Suprapubic skin (tissue), 4 donors: ENCODE results near the gene COPA. TPM values are rescaled to one million over a fixed set of nuclear protein-coding genes. Genes with fewer than 3 reads are reported as not detected.

Experiments
- DNase-seq, 2 donors: peaks; one replicate each; pipeline ENCODE4 v3.0.0-alpha.2; 2019; ENCODE audit warnings: low spot score in 2 of 2
- H3K27ac ChIP-seq: fragments of 200-600 bp; sonication (generic); one replicate; pipeline ENCODE4 v1.5.1; 2019
- H3K27me3 ChIP-seq: fragments of 200-600 bp; sonication (generic); one replicate; pipeline ENCODE4 v1.5.1; 2019
- H3K36me3 ChIP-seq: fragments of 200-600 bp; sonication (generic); one replicate; pipeline ENCODE4 v1.5.1; 2019
- H3K4me1 ChIP-seq: fragments of 200-600 bp; sonication (generic); one replicate; pipeline ENCODE4 v1.5.1; 2019
- H3K4me3 ChIP-seq: fragments of 200-600 bp; sonication (generic); one replicate; pipeline ENCODE4 v1.5.1; 2019; ENCODE audit warnings: mild to moderate bottlenecking
- H3K9me3 ChIP-seq: fragments of 200-600 bp; sonication (generic); one replicate; pipeline ENCODE4 v1.5.1; 2019
- EP300 ChIP-seq: sonication (generic); formaldehyde crosslinking; IDR thresholded peaks from one replicate; pipeline ENCODE4 v1.6.1; 2017; ENCODE audit warnings: antibody characterized with exemption
- POLR2A ChIP-seq, 2 donors: fragments of 450-650 bp; IDR thresholded peaks; one replicate each; pipeline ENCODE4 v1.6.1; 2017; ENCODE audit warnings: antibody characterized with exemption in 2 of 2, mild to moderate bottlenecking in 2 of 2, moderate library complexity in 2 of 2
- POLR2AphosphoS5 ChIP-seq, 3 donors: sonication (generic); formaldehyde crosslinking; IDR thresholded peaks; one replicate each; pipeline ENCODE4 v1.6.1; 2017; ENCODE audit warnings: antibody characterized with exemption in 3 of 3
- WGBS: methylation state at CpG from one replicate; pipeline ENCODE4 v1.1.5; 2018; 5-methylcytosine and 5-hydroxymethylcytosine counted together
- total RNA-seq, 4 donors: library from RNA; depleted of rRNA; stranded (reverse); fragments of >200 nt; gene quantifications; one replicate each; pipeline ENCODE4 v1.1.0, GENCODE V29; 2016
- TF ChIP-seq, protein P1 (sequence below), 2 donors: fragments of 200-600 bp in 1 of 2; fragments of 450-650 bp in 1 of 2; sonication (generic) in 1 of 2; IDR thresholded peaks; one replicate each; pipeline ENCODE4 v1.5.1; 2016 to 2019; ENCODE audit warnings: antibody characterized with exemption in 2 of 2, mild to moderate bottlenecking in 1 of 2, moderate library complexity in 1 of 2

The COPA gene
- total RNA-seq, 4 donors from 2014 or later, result 62.5 to 92.9 (median 87.2) TPM

DNA sequence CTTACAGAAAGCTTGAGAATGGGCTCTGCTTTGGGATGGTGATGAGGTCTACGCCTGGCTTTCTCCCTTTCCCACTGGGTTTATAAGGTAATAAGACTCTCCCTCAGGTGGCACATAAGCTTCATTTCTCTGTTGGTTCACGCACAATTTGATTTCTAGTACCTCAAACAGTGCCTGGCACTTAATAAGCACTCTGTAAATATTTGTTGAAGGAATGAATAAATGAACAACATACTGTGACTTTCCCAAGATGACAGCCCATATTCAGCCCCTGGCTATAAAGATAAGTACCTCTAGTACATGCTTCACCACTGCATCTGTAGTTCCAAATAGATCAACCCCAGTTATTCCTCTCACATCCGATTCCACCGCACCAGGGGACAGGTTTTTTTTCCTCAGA, 17.8 kb downstream of the COPA start:
- H3K27me3 ChIP-seq, result no peaks in the 10 kb centered on the region
- H3K36me3 ChIP-seq, result peaks cover 91% of the 10 kb centered on the region
- no peak overlapping the region for H3K4me3 ChIP-seq
- H3K4me1 ChIP-seq, result no peaks in the 10 kb centered on the region
- no peak for DNase-seq
- H3K9me3 ChIP-seq, result no peaks in the 10 kb centered on the region
- no peak overlapping the region for H3K27ac ChIP-seq
- no peak for TF ChIP-seq POLR2AphosphoS5 (IDR thresholded peaks at IDR 0.05)
- no peak for TF ChIP-seq EP300
- no peak for TF ChIP-seq POLR2A (IDR thresholded peaks at IDR 0.05)
- TF ChIP-seq, protein P1, sequence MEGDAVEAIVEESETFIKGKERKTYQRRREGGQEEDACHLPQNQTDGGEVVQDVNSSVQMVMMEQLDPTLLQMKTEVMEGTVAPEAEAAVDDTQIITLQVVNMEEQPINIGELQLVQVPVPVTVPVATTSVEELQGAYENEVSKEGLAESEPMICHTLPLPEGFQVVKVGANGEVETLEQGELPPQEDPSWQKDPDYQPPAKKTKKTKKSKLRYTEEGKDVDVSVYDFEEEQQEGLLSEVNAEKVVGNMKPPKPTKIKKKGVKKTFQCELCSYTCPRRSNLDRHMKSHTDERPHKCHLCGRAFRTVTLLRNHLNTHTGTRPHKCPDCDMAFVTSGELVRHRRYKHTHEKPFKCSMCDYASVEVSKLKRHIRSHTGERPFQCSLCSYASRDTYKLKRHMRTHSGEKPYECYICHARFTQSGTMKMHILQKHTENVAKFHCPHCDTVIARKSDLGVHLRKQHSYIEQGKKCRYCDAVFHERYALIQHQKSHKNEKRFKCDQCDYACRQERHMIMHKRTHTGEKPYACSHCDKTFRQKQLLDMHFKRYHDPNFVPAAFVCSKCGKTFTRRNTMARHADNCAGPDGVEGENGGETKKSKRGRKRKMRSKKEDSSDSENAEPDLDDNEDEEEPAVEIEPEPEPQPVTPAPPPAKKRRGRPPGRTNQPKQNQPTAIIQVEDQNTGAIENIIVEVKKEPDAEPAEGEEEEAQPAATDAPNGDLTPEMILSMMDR (IDR thresholded peaks at IDR 0.05), result no peak
- WGBS, result 96% methylated on average over 4 of the region's 4 CpGs

DNA sequence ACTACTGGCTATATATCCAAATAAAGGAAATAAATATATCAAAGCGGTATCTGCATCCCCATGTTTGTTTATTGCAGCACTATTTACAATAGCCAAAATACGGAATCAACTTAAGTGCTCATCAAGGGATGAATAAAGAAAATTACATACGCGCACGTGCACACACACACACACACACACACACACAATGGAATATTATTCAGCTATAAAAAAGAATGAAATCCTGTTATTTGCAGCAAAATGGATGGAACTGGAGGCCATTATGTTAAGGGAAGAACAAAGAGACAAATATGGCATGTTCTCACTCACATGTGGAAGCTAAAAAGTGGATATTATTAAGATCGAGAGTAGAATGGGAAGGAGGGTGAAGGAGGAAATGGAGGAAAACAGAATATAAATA, 20.2 kb downstream of the COPA start:
- WGBS, result 97% methylated on average over 6 of the region's 6 CpGs

DNA sequence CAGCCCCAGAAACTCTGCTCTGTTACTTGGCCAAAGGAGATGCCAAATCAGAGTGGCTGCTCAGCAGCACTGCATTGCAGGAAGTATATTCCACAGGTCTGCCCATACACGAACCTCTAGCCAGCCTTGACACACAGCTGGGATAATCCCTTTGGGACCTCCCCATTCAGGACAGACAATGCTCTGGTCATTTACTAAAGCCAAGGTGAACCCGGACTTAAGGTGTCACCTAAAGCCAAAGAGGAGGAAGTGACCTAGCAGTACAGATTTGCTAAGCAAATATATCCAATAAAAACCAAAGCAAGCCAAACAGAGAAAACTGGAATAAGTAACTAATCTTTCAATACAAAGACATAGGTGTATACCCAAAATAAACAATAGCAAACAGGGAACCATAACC, 27.7 kb downstream of the COPA start:
- Histone ChIP-seq H3K9me3 (no peaks in the 10 kb centered on the region), H3K27me3 (no peaks in the 10 kb centered on the region), H3K4me3 (no peak overlapping the region), H3K36me3 (peaks cover 84% of the 10 kb centered on the region), H3K27ac (no peak overlapping the region), H3K4me1 (no peaks in the 10 kb centered on the region)
- 83% methylated on average over 2 of the region's 2 CpGs for whole genome bisulfite sequencing
- DNase-seq, result no peak
- TF ChIP-seq, protein P1 (IDR thresholded peaks at IDR 0.05), result no peak
- TF ChIP-seq EP300 (no peak), POLR2AphosphoS5 (IDR thresholded peaks at IDR 0.05) (no peak), POLR2A (IDR thresholded peaks at IDR 0.05) (no peak)

More for the DNA sequence above, 20.2 kb downstream of the COPA start:
- Histone ChIP-seq H3K27me3 (no peaks in the 10 kb centered on the region), H3K4me3 (no peak overlapping the region), H3K9me3 (no peaks in the 10 kb centered on the region), H3K36me3 (peaks cover 76% of the 10 kb centered on the region), H3K4me1 (no peaks in the 10 kb centered on the region), H3K27ac (no peak overlapping the region)
- TF ChIP-seq, protein P1 (IDR thresholded peaks at IDR 0.05), result no peak
- TF ChIP-seq POLR2A (IDR thresholded peaks at IDR 0.05), result no peak
- no peak for TF ChIP-seq EP300
- no peak for TF ChIP-seq POLR2AphosphoS5 (IDR thresholded peaks at IDR 0.05)
- DNase-seq, result no peak

DNA sequence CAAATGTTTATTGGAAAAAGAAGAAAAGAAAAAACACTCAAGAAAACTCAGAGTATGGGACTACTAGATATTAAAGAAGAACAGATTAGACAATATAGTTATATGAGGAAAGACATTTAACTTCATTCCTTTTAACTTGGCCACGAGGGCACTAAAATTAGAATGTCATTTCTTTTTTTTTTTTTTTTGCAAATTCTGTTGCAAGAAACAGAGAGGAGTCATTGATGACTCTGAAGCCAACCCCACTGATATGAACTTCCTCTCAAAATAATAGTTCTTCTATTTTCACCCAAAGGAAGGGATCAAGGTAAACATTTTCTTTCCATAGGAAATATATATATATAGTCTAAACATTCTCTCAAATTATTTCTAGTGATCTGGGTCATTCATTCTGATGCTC, 33.5 kb downstream of the COPA start:
- no peak for DNase-seq
- Histone ChIP-seq H3K27me3 (no peaks in the 10 kb centered on the region), H3K4me3 (no peak overlapping the region), H3K4me1 (no peaks in the 10 kb centered on the region), H3K36me3 (peaks cover 100% of the 10 kb centered on the region), H3K27ac (no peak overlapping the region), H3K9me3 (no peaks in the 10 kb centered on the region)
- 53% methylated on average over 1 of the region's 1 CpG for WGBS
- TF ChIP-seq, protein P1 (IDR thresholded peaks at IDR 0.05), result no peak
- TF ChIP-seq EP300 (no peak), POLR2A (IDR thresholded peaks at IDR 0.05) (no peak), POLR2AphosphoS5 (IDR thresholded peaks at IDR 0.05) (no peak)

DNA sequence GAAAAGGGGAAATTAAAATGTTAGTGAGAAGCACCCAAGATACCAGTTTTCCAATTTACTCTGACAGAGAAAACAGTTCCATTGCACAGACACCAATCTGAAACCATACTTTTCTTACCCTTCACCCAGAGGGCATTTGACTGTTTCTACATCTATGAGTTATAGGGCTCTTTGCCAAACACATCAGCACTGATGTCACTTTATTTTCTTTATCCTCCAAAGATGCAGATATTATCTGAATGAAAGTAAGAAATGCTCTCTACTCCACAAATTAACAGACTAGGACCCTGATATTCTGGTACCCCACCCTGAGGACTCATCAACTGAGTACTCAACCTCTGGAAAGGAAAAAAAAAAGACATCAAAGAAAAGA, 33.9 kb downstream of the COPA start:
- H3K9me3 ChIP-seq, result no peaks in the 10 kb centered on the region
- H3K27me3 ChIP-seq, result no peaks in the 10 kb centered on the region
- H3K4me1 ChIP-seq, result no peaks in the 10 kb centered on the region
- DNase-seq, result no peak
- TF ChIP-seq, protein P1 (IDR thresholded peaks at IDR 0.05), result no peak
- TF ChIP-seq EP300 (no peak), POLR2AphosphoS5 (IDR thresholded peaks at IDR 0.05) (no peak), POLR2A (IDR thresholded peaks at IDR 0.05) (no peak)
- peaks cover 100% of the 10 kb centered on the region for H3K36me3 ChIP-seq
- no peak overlapping the region for H3K27ac ChIP-seq
- no peak overlapping the region for H3K4me3 ChIP-seq
